B cell (primary cell): ENCODE data around the gene PRR35. TPM values are rescaled to one million over a fixed set of nuclear protein-coding genes. Genes with fewer than 3 reads are reported as not detected.

Experiments used
- ATAC-seq: fragments of 200-7000 bp; cut with Tn5 transposase; one replicate; pipeline ENCODE4 v1.10.0; 2021; ENCODE audit warnings: low read depth, mild to moderate bottlenecking, moderate number of reproducible peaks, moderate library complexity
- CTCF ChIA-PET: fragments of 350-600 bp; sonication (Branson Sonifier 250); formaldehyde crosslinking; loops from one replicate; lab custom pipeline; 2021; ENCODE audit warnings: antibody characterized with exemption, inconsistent platforms; lab: Charles Lee
- POLR2A ChIA-PET: fragments of 350-600 bp; sonication (Branson Sonifier 250); formaldehyde crosslinking; loops from one replicate; lab custom pipeline; 2021; ENCODE audit warnings: antibody characterized with exemption; lab: Charles Lee
- DNase-seq: peaks from one replicate; pipeline ENCODE4 v3.0.0; 2013
- H2AFZ ChIP-seq: 2 replicates; pipeline ENCODE4 v1.6.1; 2012; ENCODE audit warnings: mild to moderate bottlenecking, low read depth, low read length; ENCODE audit not compliant: insufficient read depth, poor library complexity, severe bottlenecking
- H3K27ac ChIP-seq, 2 donors: 1 replicate in 1 of 2; 2 replicates in 1 of 2; pipeline ENCODE4 v1.5.1; 2012 to 2013; ENCODE audit warnings: low read length in 2 of 2, mild to moderate bottlenecking in 2 of 2, moderate library complexity in 1 of 2
- H3K27me3 ChIP-seq, 4 experiments: fragments of 200-600 bp in 1 of 4; sonication (generic) in 1 of 4; replicated peaks in 1 of 4; 1 replicate in 2 of 4; 2 replicates in 2 of 4; pipeline versions ENCODE4 v1.6.1 to v1.7.0; 2013 to 2016; ENCODE audit warnings: low read length in 3 of 4, mild to moderate bottlenecking in 2 of 4, mixed read lengths in 1 of 4, moderate library complexity in 1 of 4; ENCODE audit not compliant: insufficient read depth in 4 of 4, control insufficient read depth in 3 of 4; ENCODE audit errors: control extremely low read depth in 1 of 4
- H3K36me3 ChIP-seq, 2 experiments: replicated peaks in 1 of 2; 1 replicate in 1 of 2; 2 replicates in 1 of 2; pipeline versions ENCODE4 v1.6.1 to v1.7.1; 2013; ENCODE audit warnings: low read length in 1 of 2; ENCODE audit not compliant: insufficient read depth in 2 of 2, control insufficient read depth in 1 of 2; ENCODE audit errors: control extremely low read depth in 1 of 2, extremely low read depth in 1 of 2
- H3K4me1 ChIP-seq, 2 donors: fragments of 200-600 bp in 1 of 2; sonication (generic) in 1 of 2; 1 replicate in 1 of 2; 2 replicates in 1 of 2; pipeline versions ENCODE4 v1.5.1 to v1.6.1; 2013 to 2017; ENCODE audit warnings: low read length in 2 of 2; ENCODE audit not compliant: control insufficient read depth in 2 of 2, insufficient read depth in 2 of 2
- H3K4me2 ChIP-seq: replicated peaks from 2 replicates; pipeline ENCODE3; 2012; ENCODE audit warnings: mild to moderate bottlenecking, low read depth, low read length; ENCODE audit not compliant: poor library complexity, severe bottlenecking
- H3K4me3 ChIP-seq, 5 experiments: fragments of 200-600 bp in 1 of 5; sonication (generic) in 1 of 5; 1 replicate in 3 of 5; 2 replicates in 2 of 5; pipeline versions ENCODE4 v1.5.1 to v1.7.0; 2011 to 2016; ENCODE audit warnings: low read length in 4 of 5, mild to moderate bottlenecking in 4 of 5, low read depth in 2 of 5, control low read depth in 1 of 5, moderate library complexity in 1 of 5; ENCODE audit not compliant: insufficient read depth in 1 of 5; ENCODE audit errors: control extremely low read depth in 1 of 5, extremely low read depth in 1 of 5
- H3K79me2 ChIP-seq: fragments of 200-600 bp; sonication (generic); one replicate; pipeline ENCODE4 v1.6.0; 2016; ENCODE audit warnings: low read length; ENCODE audit not compliant: control insufficient read depth, insufficient read depth
- H3K9ac ChIP-seq: fragments of 200-600 bp; sonication (generic); 2 replicates; pipeline ENCODE4 v1.6.1; 2017; ENCODE audit warnings: mild to moderate bottlenecking, low read length, moderate library complexity
- H3K9me3 ChIP-seq, 3 donors: one replicate each; pipeline versions ENCODE4 v1.6.1 to v1.7.1; 2013; ENCODE audit warnings: low read length in 2 of 3; ENCODE audit not compliant: control insufficient read depth in 2 of 3, insufficient read depth in 1 of 3; ENCODE audit errors: control extremely low read depth in 1 of 3
- H4K20me1 ChIP-seq: 2 replicates; pipeline ENCODE4 v1.6.0; 2012; ENCODE audit warnings: mild to moderate bottlenecking, low read length; ENCODE audit not compliant: insufficient read depth, control insufficient read depth, poor library complexity, severe bottlenecking
- H3K27ac Mint-ChIP-seq: one replicate; pipeline ENCODE4 v1.8.0; 2021; ENCODE audit warnings: mixed read lengths
- H3K27me3 Mint-ChIP-seq: one replicate; pipeline ENCODE4 v1.8.0; 2021; ENCODE audit warnings: mixed read lengths
- H3K4me1 Mint-ChIP-seq: one replicate; pipeline ENCODE4 v1.8.0; 2021; ENCODE audit warnings: mixed read lengths
- H3K4me3 Mint-ChIP-seq: one replicate; pipeline ENCODE4 v1.8.0; 2021; ENCODE audit warnings: mixed read lengths
- H3K9me3 Mint-ChIP-seq: one replicate; pipeline ENCODE4 v1.8.0; 2022; ENCODE audit warnings: mixed read lengths; ENCODE audit not compliant: insufficient read depth
- CTCF ChIP-seq: fragments of 200-600 bp; IDR thresholded peaks from one replicate; pipeline ENCODE4 v1.8.0; 2022; ENCODE audit warnings: antibody characterized with exemption, mild to moderate bottlenecking
- EZH2 ChIP-seq: IDR thresholded peaks from 2 replicates; pipeline ENCODE4 v1.6.1; 2012; ENCODE audit warnings: borderline replicate concordance, low read depth, mild to moderate bottlenecking, moderate library complexity, low read length; ENCODE audit not compliant: insufficient read depth, poor library complexity, severe bottlenecking
- WGBS: methylation state at CpG from one replicate; pipeline ENCODE4 v1.1.5; 2013; ENCODE audit warnings: missing lambda C conversion rate; ENCODE audit not compliant: insufficient coverage; 5-methylcytosine and 5-hydroxymethylcytosine counted together
- intact Hi-C: fragments of 100-400 bp; cut with micrococcal nuclease; formaldehyde crosslinking; loops from one replicate; pipeline ENCODE4 v1.10.0; 2022
- polyA plus RNA-seq: library from polyadenylated mRNA; depleted of rRNA; stranded (reverse); fragments of >200 nt; gene quantifications from 2 replicates; pipeline ENCODE4 v1.2.3, GENCODE V29; 2012
- total RNA-seq, 2 donors: library from RNA; stranded (reverse); fragments of 120-200 nt in 1 of 2; gene quantifications; 1 replicate in 1 of 2; 2 replicates in 1 of 2; pipeline versions ENCODE4 v1.2.3 to v1.2.4, GENCODE V29; 2013 to 2022

Gene PRR35
- total and polyA plus RNA-seq, 2 donors (not counting 1 experiment from before 2014, with no cell fraction given): not detected

- 90% methylated on average over 33 of the region's 34 CpGs for WGBS
- peaks cover 11 to 22% of the 10 kb centered on the region in 2 donors for H3K4me1 ChIP-seq
- ATAC-seq (no peak), DNase-seq (no peak)
- H3K27me3 Mint-ChIP-seq: no peaks in the 10 kb centered on the region
- no peak overlapping the region for H3K4me3 ChIP-seq
- peaks cover 17% of the 10 kb centered on the region for H3K4me1 Mint-ChIP-seq
- H3K27ac ChIP-seq: no peak overlapping the region
- H3K27me3 ChIP-seq: no peaks in the 10 kb centered on the region
- H2AFZ ChIP-seq: no peak overlapping the region
- TF ChIP-seq CTCF: no peak
- no peak for TF ChIP-seq EZH2
- POLR2A ChIA-PET: interaction anchor here (0.6 kb wide), 1 partner anchor 73 kb away, joined by 5 read pairs; no protein-coding TSS in a partner anchor
- intact Hi-C loops: no loop called here
- peaks cover 18% of the 10 kb centered on the region for H4K20me1 ChIP-seq
- no peak overlapping the region for H3K9ac ChIP-seq
- no peaks in the 10 kb centered on the region for H3K9me3 Mint-ChIP-seq
- no peak overlapping the region for H3K27ac Mint-ChIP-seq
- H3K4me3 Mint-ChIP-seq: no peak overlapping the region
- no peak overlapping the region for H3K4me2 ChIP-seq
- peaks cover 8% of the 10 kb centered on the region for H3K79me2 ChIP-seq
- H3K36me3 ChIP-seq: no peaks in the 10 kb centered on the region
- H3K9me3 ChIP-seq: peaks cover 0 to 2% (median 0%) of the 10 kb centered on the region in 3 donors
- CTCF ChIA-PET: no interaction called here
Measured at GRCh38 chr16:521381-522210, 38.6 kb upstream of the PRR35 start.
